HepG2 (cell line): ENCODE results near the gene SFMBT1. TPM values are rescaled to one million over a fixed set of nuclear protein-coding genes. Genes with fewer than 3 reads are reported as not detected.

Source experiments
- ATRX ChIP-seq: sonication (generic); formaldehyde crosslinking; IDR thresholded peaks from 2 replicates; pipeline ENCODE4 v1.4.0; 2020; ENCODE audit warnings: missing genetic modification reagents, borderline replicate concordance
- CHD4 ChIP-seq: fragments of 200-600 bp; sonication (generic); IDR thresholded peaks from 2 replicates; pipeline ENCODE4 v1.7.0; 2017; ENCODE audit warnings: mild to moderate bottlenecking, low read length, borderline replicate concordance
- ELF4 ChIP-seq: sonication (generic); formaldehyde crosslinking; IDR thresholded peaks from 2 replicates; pipeline ENCODE4 v1.5.0; 2020; ENCODE audit warnings: missing genetic modification reagents, mild to moderate bottlenecking, moderate library complexity, borderline replicate concordance
- FIP1L1 ChIP-seq: fragments of 200-400 bp; formaldehyde crosslinking; IDR thresholded peaks from 2 replicates; pipeline ENCODE4 v1.6.1; 2018; ENCODE audit warnings: low read depth, mild to moderate bottlenecking, low read length, moderate library complexity, borderline replicate concordance; ENCODE audit not compliant: insufficient read depth
- FOXK2 ChIP-seq: fragments of 450-650 bp; IDR thresholded peaks from 2 replicates; pipeline ENCODE4 v1.6.1; 2016
- JARID2 ChIP-seq: sonication (generic); formaldehyde crosslinking; IDR thresholded peaks from 2 replicates; pipeline ENCODE4 v1.8.1; 2023; ENCODE audit warnings: missing genetic modification reagents, inconsistent platforms; ENCODE audit not compliant: insufficient replicate concordance
- KDM5B ChIP-seq: sonication (generic); formaldehyde crosslinking; IDR thresholded peaks from 2 replicates; pipeline ENCODE4 v1.4.0; 2020; ENCODE audit warnings: missing genetic modification reagents, mild to moderate bottlenecking, borderline replicate concordance
- KLF11 ChIP-seq: IDR thresholded peaks from 2 replicates; pipeline ENCODE4 v1.6.1; 2016; ENCODE audit warnings: missing compliant biosample characterization
- MBD4 ChIP-seq: IDR thresholded peaks from 2 replicates; pipeline ENCODE4 v1.6.1; 2012; ENCODE audit warnings: low read length, inconsistent platforms, borderline replicate concordance
- MLXIP ChIP-seq: sonication (generic); formaldehyde crosslinking; IDR thresholded peaks from 2 replicates; pipeline ENCODE4 v1.9.0; 2021; ENCODE audit warnings: missing genetic modification reagents, borderline replicate concordance
- NR2C2 ChIP-seq: sonication (generic); formaldehyde crosslinking; IDR thresholded peaks from 2 replicates; pipeline ENCODE4 v1.4.0; 2020; ENCODE audit warnings: missing genetic modification reagents, mild to moderate bottlenecking, moderate library complexity, borderline replicate concordance
- RBFOX2 ChIP-seq: fragments of 200-400 bp; formaldehyde crosslinking; IDR thresholded peaks from 2 replicates; pipeline ENCODE4 v1.6.1; 2017; ENCODE audit warnings: low read depth, mild to moderate bottlenecking, low read length
- RFX5 ChIP-seq: IDR thresholded peaks from 2 replicates; pipeline ENCODE4 v1.6.1; 2011; ENCODE audit warnings: low read depth, low read length, improper control_type of control experiment
- SPEN ChIP-seq: sonication (generic); formaldehyde crosslinking; IDR thresholded peaks from 2 replicates; pipeline ENCODE4 v1.5.1; 2020; ENCODE audit warnings: low read depth, mild to moderate bottlenecking, missing genetic modification reagents
- ZKSCAN8 ChIP-seq: IDR thresholded peaks from 2 replicates; pipeline ENCODE4 v1.6.1; 2016; ENCODE audit warnings: borderline replicate concordance, missing genetic modification reagents, missing compliant biosample characterization
- ZMYM2 ChIP-seq: sonication (generic); formaldehyde crosslinking; IDR thresholded peaks from 2 replicates; pipeline ENCODE4 v1.8.0; 2022; ENCODE audit warnings: mild to moderate bottlenecking, missing genetic modification reagents
- ZNF18 ChIP-seq: sonication (generic); formaldehyde crosslinking; IDR thresholded peaks from 2 replicates; pipeline ENCODE4 v1.8.0; 2022; ENCODE audit warnings: mild to moderate bottlenecking, missing genetic modification reagents; ENCODE audit not compliant: insufficient replicate concordance
- ZNF260 ChIP-seq: sonication (generic); formaldehyde crosslinking; IDR thresholded peaks from 2 replicates; pipeline ENCODE4 v1.4.0; 2020; ENCODE audit warnings: missing genetic modification reagents, low read depth, mild to moderate bottlenecking, borderline replicate concordance
- ZNF335 ChIP-seq: sonication (generic); formaldehyde crosslinking; IDR thresholded peaks from 2 replicates; pipeline ENCODE4 v1.4.0; 2020; ENCODE audit warnings: missing genetic modification reagents
- ZNF354B ChIP-seq: sonication (generic); formaldehyde crosslinking; IDR thresholded peaks from 2 replicates; pipeline ENCODE4 v1.8.0; 2022; ENCODE audit warnings: mild to moderate bottlenecking, missing genetic modification reagents
- ZNF543 ChIP-seq: sonication (generic); formaldehyde crosslinking; IDR thresholded peaks from 2 replicates; pipeline ENCODE4 v1.4.0; 2020; ENCODE audit warnings: mild to moderate bottlenecking, missing genetic modification reagents
- ZNF616 ChIP-seq: sonication (generic); formaldehyde crosslinking; IDR thresholded peaks from 2 replicates; pipeline ENCODE4 v1.5.0; 2020; ENCODE audit warnings: low read depth, mild to moderate bottlenecking, missing genetic modification reagents
- ZNF891 ChIP-seq: sonication (generic); formaldehyde crosslinking; IDR thresholded peaks from 2 replicates; pipeline ENCODE4 v1.5.0; 2020; ENCODE audit warnings: mild to moderate bottlenecking, missing genetic modification reagents
- polyA plus RNA-seq, 8 experiments: library from polyadenylated mRNA; depleted of rRNA in 3 of 8; stranded (reverse) in 7 of 8; unstranded in 1 of 8; fragments of >200 nt; fragmentation: Illumina TruSeq in 4 of 8; extraction: Trizol in 4 of 8; gene quantifications; 2 replicates each; pipeline versions ENCODE4 v1.2.1 to v1.2.3, GENCODE V29; 2011 to 2016; ENCODE audit warnings: low read depth in 4 of 8, missing spikeins in 1 of 8, mixed read lengths in 1 of 8; ENCODE audit not compliant: insufficient read depth in 1 of 8
- total RNA-seq, 5 experiments: library from RNA; depleted of rRNA; stranded (reverse); fragments of >200 nt; fragmentation: Illumina TruSeq; extraction: Trizol; gene quantifications; 2 replicates each; pipeline ENCODE4 v1.2.3, GENCODE V29; 2016; ENCODE audit warnings: low read depth in 1 of 5
- TF ChIP-seq, protein P1 (sequence below): sonication (generic); formaldehyde crosslinking; IDR thresholded peaks from 2 replicates; pipeline ENCODE4 v1.9.0; 2022; ENCODE audit warnings: low read depth, missing genetic modification reagents
- TF ChIP-seq, protein P2 (sequence below): sonication (generic); formaldehyde crosslinking; IDR thresholded peaks from 2 replicates; pipeline ENCODE4 v1.5.0; 2020; ENCODE audit warnings: missing genetic modification reagents

SFMBT1 gene
- total and polyA plus RNA-seq, 2 of the 13 experiments (the other 11 are each of a cell fraction or from before 2014, with no cell fraction given), result 3.8 to 12.8 TPM

DNA sequence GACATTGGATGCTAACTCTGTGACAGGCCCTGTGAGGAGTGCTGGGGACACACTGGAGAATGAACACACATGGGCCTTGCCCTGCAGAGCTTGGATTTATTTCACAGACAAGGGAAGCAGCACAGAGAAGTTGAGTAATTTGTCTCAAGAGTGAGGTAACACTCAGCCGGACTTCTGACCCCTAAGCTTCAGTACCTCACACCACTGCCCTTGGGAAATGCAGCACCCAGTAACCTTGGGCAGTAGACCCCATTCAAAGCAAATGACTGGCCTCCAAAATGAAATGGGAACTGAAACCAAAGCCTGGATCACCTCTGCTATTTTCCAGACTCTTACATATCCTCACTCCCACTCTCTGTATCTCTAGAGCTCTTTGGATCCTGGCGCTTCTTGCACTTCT, 47.1 kb upstream of the SFMBT1 start (continued):
- no peak for TF ChIP-seq ZKSCAN8
- TF ChIP-seq ZNF260, result no peak
- TF ChIP-seq RBFOX2, result no peak
- no peak for TF ChIP-seq SPEN (CRISPR knock-in tag)
- no peak for TF ChIP-seq FIP1L1
- no peak for TF ChIP-seq ZNF543 (CRISPR knock-in tag)
- no peak for TF ChIP-seq FOXK2
- TF ChIP-seq KDM5B, result no peak
- no peak for TF ChIP-seq ZNF616 (CRISPR knock-in tag)
- no peak for TF ChIP-seq MBD4
- TF ChIP-seq ATRX (CRISPR knock-in tag), result no peak
- no peak for TF ChIP-seq ZNF18 (CRISPR knock-in tag)
- TF ChIP-seq RFX5, result no peak
- TF ChIP-seq JARID2, result no peak
- TF ChIP-seq ZNF335 (CRISPR knock-in tag), result 0 out of 2 replicates have a peak, but pooled peaks have one; percentile 49
- TF ChIP-seq NR2C2 (CRISPR knock-in tag), result 0 out of 2 replicates have a peak, but pooled peaks have one; percentile 47
- no peak for TF ChIP-seq ZNF354B
- TF ChIP-seq MLXIP (CRISPR knock-in tag), result no peak
- no peak for TF ChIP-seq KLF11 (CRISPR knock-in tag)
- no peak for TF ChIP-seq ZMYM2 (CRISPR knock-in tag)
- TF ChIP-seq, protein P1, sequence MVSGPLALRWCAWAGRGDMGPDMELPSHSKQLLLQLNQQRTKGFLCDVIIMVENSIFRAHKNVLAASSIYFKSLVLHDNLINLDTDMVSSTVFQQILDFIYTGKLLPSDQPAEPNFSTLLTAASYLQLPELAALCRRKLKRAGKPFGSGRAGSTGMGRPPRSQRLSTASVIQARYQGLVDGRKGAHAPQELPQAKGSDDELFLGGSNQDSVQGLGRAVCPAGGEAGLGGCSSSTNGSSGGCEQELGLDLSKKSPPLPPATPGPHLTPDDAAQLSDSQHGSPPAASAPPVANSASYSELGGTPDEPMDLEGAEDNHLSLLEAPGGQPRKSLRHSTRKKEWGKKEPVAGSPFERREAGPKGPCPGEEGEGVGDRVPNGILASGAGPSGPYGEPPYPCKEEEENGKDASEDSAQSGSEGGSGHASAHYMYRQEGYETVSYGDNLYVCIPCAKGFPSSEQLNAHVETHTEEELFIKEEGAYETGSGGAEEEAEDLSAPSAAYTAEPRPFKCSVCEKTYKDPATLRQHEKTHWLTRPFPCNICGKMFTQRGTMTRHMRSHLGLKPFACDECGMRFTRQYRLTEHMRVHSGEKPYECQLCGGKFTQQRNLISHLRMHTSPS (CRISPR knock-in tag), result no peak
- TF ChIP-seq, protein P2, sequence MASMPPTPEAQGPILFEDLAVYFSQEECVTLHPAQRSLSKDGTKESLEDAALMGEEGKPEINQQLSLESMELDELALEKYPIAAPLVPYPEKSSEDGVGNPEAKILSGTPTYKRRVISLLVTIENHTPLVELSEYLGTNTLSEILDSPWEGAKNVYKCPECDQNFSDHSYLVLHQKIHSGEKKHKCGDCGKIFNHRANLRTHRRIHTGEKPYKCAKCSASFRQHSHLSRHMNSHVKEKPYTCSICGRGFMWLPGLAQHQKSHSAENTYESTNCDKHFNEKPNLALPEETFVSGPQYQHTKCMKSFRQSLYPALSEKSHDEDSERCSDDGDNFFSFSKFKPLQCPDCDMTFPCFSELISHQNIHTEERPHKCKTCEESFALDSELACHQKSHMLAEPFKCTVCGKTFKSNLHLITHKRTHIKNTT (CRISPR knock-in tag), result no peak
- TF ChIP-seq ELF4 (CRISPR knock-in tag), result no peak
- TF ChIP-seq ZNF891, result no peak
- no peak for TF ChIP-seq CHD4
